Left renal pelvis (tissue), 4 donors: ENCODE results near the gene S100A12. TPM values are rescaled to one million over a fixed set of nuclear protein-coding genes. Genes with fewer than 3 reads are reported as not detected.

Source experiments
- DNase-seq, 4 donors: peaks; one replicate each; pipeline ENCODE4 v3.0.0-alpha.2; 2013; ENCODE audit warnings: low read depth in 4 of 4, low spot score in 3 of 4
- polyA plus RNA-seq, 4 donors: library from polyadenylated mRNA; unstranded; fragments of 120-200 nt; gene quantifications; one replicate each; pipeline ENCODE4 v1.2.1, GENCODE V29; 2013; ENCODE audit not compliant: insufficient read length in 4 of 4

The S100A12 gene
- polyA plus RNA-seq, 4 donors: 1.4 to 3.0 (median 1.7) TPM; not detected in 1

- no peak for DNase-seq
Observed at GRCh38 chr1:153370146-153370545, 5.3 kb downstream of the S100A12 start.

- DNase-seq: no peak
Observed at GRCh38 chr1:153368495-153368894, 6.9 kb downstream of the S100A12 start.

GRCh38 chr1:153367090-153367489 lies 8.3 kb downstream of the S100A12 start:
- DNase-seq: no peak

GRCh38 chr1:153366261-153366660 lies 9.2 kb downstream of the S100A12 start:
- no peak for DNase-seq

GRCh38 chr1:153365696-153366095 lies 9.7 kb downstream of the S100A12 start:
- DNase-seq: no peak

- no peak for DNase-seq
Observed at GRCh38 chr1:153364766-153365666, 10.4 kb downstream of the S100A12 start.

- DNase-seq: no peak
Observed at GRCh38 chr1:153364156-153364555, 11.3 kb downstream of the S100A12 start.

- DNase-seq: no peak
Observed at GRCh38 chr1:153363641-153364040, 11.8 kb downstream of the S100A12 start.

- DNase-seq: peak; percentile 46 to 60 (median 54)
Observed at GRCh38 chr1:153362187-153362775, 13.1 kb downstream of the S100A12 start.

GRCh38 chr1:153361480-153362109 lies 13.8 kb downstream of the S100A12 start:
- no peak for DNase-seq

- no peak for DNase-seq
Observed at GRCh38 chr1:153360592-153361479, 14.6 kb downstream of the S100A12 start.

- no peak for DNase-seq
Observed at GRCh38 chr1:153360190-153360589, 15.2 kb downstream of the S100A12 start.

GRCh38 chr1:153359241-153359640 lies 16.2 kb downstream of the S100A12 start:
- no peak for DNase-seq

GRCh38 chr1:153358691-153358975 lies 16.8 kb downstream of the S100A12 start:
- DNase-seq: no peak

- DNase-seq: no peak
Observed at GRCh38 chr1:153357853-153358690, 17.3 kb downstream of the S100A12 start, which contains the start of gene S100A9. Gene S100A9, plus strand, starts transcription at chr1:153357854. Its CDS starts 430 bp downstream, at chr1:153358284.

- DNase-seq: no peak
Observed at GRCh38 chr1:153357076-153357852, 18.2 kb downstream of the S100A12 start.

GRCh38 chr1:153356392-153357075 lies 18.9 kb downstream of the S100A12 start:
- DNase-seq: no peak

- no peak for DNase-seq
Observed at GRCh38 chr1:153355445-153356071, 19.9 kb downstream of the S100A12 start.
